ENCODE data around the gene ZNF564.

GRCh38 chr19:12555456-12555930 lies 4.2 kb upstream of the ZNF564 start:
- TF ChIP-seq CTCF (IDR thresholded peaks at IDR 0.05; ENCODE audit: insufficient read depth, low read length, poor library complexity, severe bottlenecking) (no peak), EZH2phosphoT487 (conservative IDR thresholded peaks at IDR 0.05; ENCODE audit: low read length) (no peak)

Measured in SU-DHL-6 (cell line).